ENCODE results near the gene GLI3.

GLI3 gene

DNA sequence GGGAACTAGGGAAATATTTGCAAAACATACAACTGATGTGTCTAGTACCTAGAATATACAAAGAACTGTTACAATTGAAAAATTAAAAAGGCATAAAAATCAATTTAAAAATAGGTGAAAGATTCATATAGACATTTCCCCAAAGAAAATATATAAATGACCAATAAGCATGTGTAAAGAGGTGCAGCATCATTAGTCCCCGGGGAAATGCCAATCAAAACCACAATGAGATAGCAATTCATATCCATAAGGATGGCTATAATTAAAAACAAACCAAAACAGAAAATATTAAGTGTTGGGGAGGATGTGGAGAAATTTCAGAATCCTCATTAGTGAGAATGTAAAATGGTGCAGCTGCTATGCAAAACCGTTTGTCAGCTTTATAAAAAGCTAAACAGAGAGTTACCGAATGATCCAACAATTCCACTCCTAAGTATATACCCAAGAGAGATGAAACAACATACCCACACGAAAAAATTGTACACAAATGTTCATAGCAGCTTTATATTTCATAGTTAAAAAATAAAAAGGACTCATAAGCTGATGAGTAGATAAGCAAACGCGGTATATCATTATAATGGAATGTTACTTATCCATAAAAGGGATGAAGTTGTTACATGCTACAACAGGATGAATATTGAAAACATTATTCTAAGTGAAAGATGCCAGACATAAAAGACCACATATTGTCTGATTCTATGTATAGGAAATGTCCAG, 324.0 kb downstream of the GLI3 start:
- DNase-seq = no peak

DNA sequence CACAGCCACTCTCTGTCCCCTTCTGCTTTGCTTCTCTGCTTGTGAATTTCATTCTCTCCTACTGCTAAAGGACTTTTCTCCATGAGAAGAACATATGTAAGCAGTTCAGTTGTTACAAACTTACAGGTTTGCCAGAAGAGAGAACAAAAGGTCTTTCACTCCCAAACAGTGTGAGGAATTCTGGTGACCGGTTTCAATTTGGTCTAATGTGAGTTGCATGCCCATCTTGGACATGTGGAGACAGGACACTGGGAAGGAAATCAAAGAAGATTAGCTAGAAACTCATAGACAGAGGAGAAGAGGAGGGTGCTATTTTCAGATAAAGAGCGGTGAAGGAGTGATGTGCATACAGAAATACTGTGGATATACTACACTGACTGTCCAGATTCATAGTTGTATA, 324.6 kb downstream of the GLI3 start:
- no peak for DNase-seq

DNA sequence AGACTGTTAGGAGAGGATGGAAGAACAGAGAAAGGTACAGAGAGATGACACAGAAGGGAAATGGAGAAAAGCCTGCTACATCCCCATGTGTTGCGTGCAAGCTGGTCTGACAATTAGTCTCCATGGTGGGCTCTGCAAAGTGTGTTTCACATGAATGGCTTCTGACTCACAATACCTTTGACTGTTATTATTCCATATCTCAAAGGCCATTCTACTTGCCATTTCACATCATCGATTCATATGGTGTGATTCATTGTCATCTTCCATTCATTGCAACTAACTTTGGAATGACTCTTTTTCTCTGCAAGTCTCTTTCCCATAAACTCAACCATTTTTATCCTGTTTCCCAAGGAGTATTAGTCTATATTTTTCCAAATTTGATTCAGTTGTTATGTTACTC, 325.2 kb downstream of the GLI3 start:
- no peak for DNase-seq

Measured in activated T-cell treated with anti-CD3 and anti-CD28 coated beads, Interleukin-2, amount 50 U/mL, for 1 hour (primary cell).